ENCODE data around the gene NEDD8.

GRCh38 chr14:24274101-24274543, 42.0 kb upstream of the NEDD8 start:
- TF ChIP-seq EZH2phosphoT487 (IDR thresholded peaks at IDR 0.05; ENCODE audit: unreplicated experiment) (no peak), CTCF (conservative IDR thresholded peaks at IDR 0.05; ENCODE audit: low read depth in 2 of 2) (no peak), EZH2 (IDR thresholded peaks at IDR 0.05; ENCODE audit: low read depth, unreplicated experiment) (no peak), ZNF331 (CRISPR knock-in tag; IDR thresholded peaks at IDR 0.05; ENCODE audit: low read depth) (no peak)

All from GM23338 (cell line).